NB4 (cell line): ENCODE measurements around the gene SERBP1.
"Not testable (repeated sequence)": the region's sequence is repeated elsewhere in the genome, so short reads cannot be mapped to it uniquely, and the experiment has no call there.

ENCODE experiments used
- DNase-seq: peaks from one replicate; pipeline ENCODE4 v3.0.0; 2010; ENCODE audit warnings: low read depth
- H3K4me3 ChIP-seq: one replicate; pipeline ENCODE4 v1.5.1; 2011; ENCODE audit warnings: mild to moderate bottlenecking, low read depth, low read length, moderate library complexity
- CTCF ChIP-seq: IDR thresholded peaks from one replicate; pipeline ENCODE4 v1.5.1; 2012; ENCODE audit warnings: low read depth, low read length
- MAX ChIP-seq: IDR thresholded peaks from 2 replicates; pipeline ENCODE4 v1.6.1; 2011; ENCODE audit warnings: low read depth, low read length
- MYC ChIP-seq: IDR thresholded peaks from 2 replicates; pipeline ENCODE4 v1.6.1; 2011; ENCODE audit warnings: low read depth, low read length
- POLR2A ChIP-seq: IDR thresholded peaks from 2 replicates; pipeline ENCODE4 v1.6.1; 2011; ENCODE audit warnings: mild to moderate bottlenecking; ENCODE audit not compliant: insufficient read length; ENCODE audit errors: extremely low read depth

Gene SERBP1

GRCh38 chr1:67459068-67459467, 28.9 kb upstream of the SERBP1 start:
- no peak overlapping the region for H3K4me3 ChIP-seq
- no peak for TF ChIP-seq POLR2A
- TF ChIP-seq MAX = no peak
- no peak for TF ChIP-seq CTCF
- no peak for TF ChIP-seq MYC
- DNase-seq = no peak

- TF ChIP-seq CTCF (no peak), MYC (no peak)
- no peak overlapping the region for H3K4me3 ChIP-seq
- DNase-seq = no peak
Observed at GRCh38 chr1:67458663-67459062, 28.5 kb upstream of the SERBP1 start.

GRCh38 chr1:67457247-67457646, 27.0 kb upstream of the SERBP1 start:
- TF ChIP-seq POLR2A = no peak
- TF ChIP-seq MAX = no peak
- TF ChIP-seq MYC = no peak
- TF ChIP-seq CTCF = no peak
- H3K4me3 ChIP-seq = no peak overlapping the region
- no peak for DNase-seq

- no peak for DNase-seq
- no peak for TF ChIP-seq POLR2A
- TF ChIP-seq MAX = no peak
- no peak for TF ChIP-seq MYC
- TF ChIP-seq CTCF = no peak
- H3K4me3 ChIP-seq = no peak overlapping the region
Observed at GRCh38 chr1:67451815-67452214, 21.6 kb upstream of the SERBP1 start.

- H3K4me3 ChIP-seq = no peak overlapping the region
- TF ChIP-seq MAX (no peak), MYC (no peak), POLR2A (no peak), CTCF (no peak)
- DNase-seq = no peak
Observed at GRCh38 chr1:67451356-67451755, 21.2 kb upstream of the SERBP1 start.

- no peak overlapping the region for H3K4me3 ChIP-seq
- no peak for DNase-seq
- TF ChIP-seq MAX (no peak), MYC (no peak), CTCF (no peak), POLR2A (no peak)
Observed at GRCh38 chr1:67446893-67447292, 16.7 kb upstream of the SERBP1 start.

GRCh38 chr1:67446014-67446413, 15.8 kb upstream of the SERBP1 start:
- DNase-seq, H3K4me3 ChIP-seq: not testable (repeated sequence)
